ENCODE data around the gene LRRC4. TPM values are rescaled to one million over a fixed set of nuclear protein-coding genes. Genes with fewer than 3 reads are reported as not detected.

LRRC4 gene
- total and polyA plus RNA-seq, 2 donors from 2014 or later = 1.6 to 3.2 TPM

- Histone ChIP-seq H3K4me1 (ENCODE audit: control insufficient read depth in 2 of 3, insufficient read depth in 2 of 3, low read depth in 1 of 3, low read length in 3 of 3) (peaks cover 0 to 57% (median 19%) of the 10 kb centered on the region in 3 donors), H3K9ac (ENCODE audit: low read length in 3 of 3) (no peak overlapping the region), H3K4me3 (ENCODE audit: low read length in 3 of 3) (no peak overlapping the region), H3K9me3 (ENCODE audit: control insufficient read depth in 2 of 3, insufficient read depth in 1 of 3, low read length in 3 of 3) (no peaks in the 10 kb centered on the region), H3K36me3 (ENCODE audit: control insufficient read depth in 2 of 3, insufficient read depth in 3 of 3, low read length in 3 of 3) (no peaks in the 10 kb centered on the region), H3K27ac (ENCODE audit: low read depth in 2 of 2, low read length in 2 of 2) (no peak overlapping the region), H3K27me3 (ENCODE audit: control insufficient read depth, insufficient read depth, low read length) (no peaks in the 10 kb centered on the region)
- intact Hi-C loops (cut with DNase I) = no loop called here
- DNase-seq (no peak), FAIRE-seq (no peak)
- no peak for TF ChIP-seq CTCF (IDR thresholded peaks at IDR 0.05; ENCODE audit: borderline replicate concordance, extremely low read depth, insufficient read depth)
These were observed 24.5 kb downstream of the LRRC4 start for GRCh38 chr7:128006550-128007302.

- FAIRE-seq (no peak), DNase-seq (peak in 1 of 5 donors; percentile 18)
- Histone ChIP-seq H3K9ac (ENCODE audit: low read length in 3 of 3) (no peak overlapping the region), H3K27ac (ENCODE audit: low read depth in 2 of 2, low read length in 2 of 2) (peak overlapping the region; percentile 18 to 52), H3K36me3 (ENCODE audit: control insufficient read depth in 2 of 3, insufficient read depth in 3 of 3, low read length in 3 of 3) (no peaks in the 10 kb centered on the region), H3K9me3 (ENCODE audit: control insufficient read depth in 2 of 3, insufficient read depth in 1 of 3, low read length in 3 of 3) (no peaks in the 10 kb centered on the region), H3K27me3 (ENCODE audit: control insufficient read depth, insufficient read depth, low read length) (no peaks in the 10 kb centered on the region), H3K4me1 (ENCODE audit: control insufficient read depth in 2 of 3, insufficient read depth in 2 of 3, low read depth in 1 of 3, low read length in 3 of 3) (peaks cover 0 to 52% (median 15%) of the 10 kb centered on the region in 3 donors), H3K4me3 (ENCODE audit: low read length in 3 of 3) (no peak overlapping the region)
- intact Hi-C loops (cut with DNase I) = no loop called here
- no peak for TF ChIP-seq CTCF (IDR thresholded peaks at IDR 0.05; ENCODE audit: borderline replicate concordance, extremely low read depth, insufficient read depth)
These were observed 25.5 kb downstream of the LRRC4 start for GRCh38 chr7:128005759-128006159.

GRCh38 chr7:128005117-128005516, 26.1 kb downstream of the LRRC4 start:
- no peak overlapping the region for H3K9ac ChIP-seq (ENCODE audit: low read length in 3 of 3)
- no peak for TF ChIP-seq CTCF (IDR thresholded peaks at IDR 0.05; ENCODE audit: borderline replicate concordance, extremely low read depth, insufficient read depth)
- H3K4me3 ChIP-seq (ENCODE audit: low read length in 3 of 3) = no peak overlapping the region
- intact Hi-C loops (cut with DNase I) = no loop called here
- H3K27ac ChIP-seq (ENCODE audit: low read depth in 2 of 2, low read length in 2 of 2) = peak overlapping the region in 1 of 2 donors; percentile 8
- H3K27me3 ChIP-seq (ENCODE audit: control insufficient read depth, insufficient read depth, low read length) = no peaks in the 10 kb centered on the region
- no peaks in the 10 kb centered on the region for H3K36me3 ChIP-seq (ENCODE audit: control insufficient read depth in 2 of 3, insufficient read depth in 3 of 3, low read length in 3 of 3)
- DNase-seq (peak in 1 of 5 donors; percentile 50), FAIRE-seq (no peak)
- peaks cover 0 to 51% (median 17%) of the 10 kb centered on the region in 3 donors for H3K4me1 ChIP-seq (ENCODE audit: control insufficient read depth in 2 of 3, insufficient read depth in 2 of 3, low read depth in 1 of 3, low read length in 3 of 3)
- H3K9me3 ChIP-seq (ENCODE audit: control insufficient read depth in 2 of 3, insufficient read depth in 1 of 3, low read length in 3 of 3) = no peaks in the 10 kb centered on the region

Data from kidney (tissue), 14 donors.